HepG2 (cell line): ENCODE data around the gene LCAT. TPM values are rescaled to one million over a fixed set of nuclear protein-coding genes. Genes with fewer than 3 reads are reported as not detected.

Experiments used
- ATAC-seq: fragments of 200-7000 bp; cut with Tn5 transposase; 3 replicates; pipeline ENCODE4 v1.9.1; 2020; ENCODE audit warnings: mild to moderate bottlenecking, moderate library complexity
- BruUV-seq: library from RNA; stranded (reverse); fragments of 400-500 nt; replicated peaks from 2 replicates; lab custom pipeline; 2021; lab: Mats Ljungman, UMichigan
- CTCF ChIA-PET: fragments of 300-600 bp; formaldehyde crosslinking; extraction: SDS; loops from one replicate; lab custom pipeline; 2021; ENCODE audit warnings: low total read pairs, inconsistent platforms, low intra/inter-chr PET ratio; lab: Yijun Ruan, JAX
- POLR2A ChIA-PET: fragments of 350-600 bp; sonication (Branson Sonifier 250); formaldehyde crosslinking; loops from one replicate; lab custom pipeline; 2020; ENCODE audit warnings: antibody characterized with exemption, inconsistent platforms; lab: Yijun Ruan, JAX
- DNase-seq: peaks from one replicate; pipeline ENCODE4 v3.0.0-alpha.2; 2015; ENCODE audit warnings: low spot score
- FAIRE-seq: peaks from 3 replicates; lab custom pipeline; 2011; peaks lifted over from hg19 to GRCh38; lab: Jason Lieb, UNC
- H2AFZ ChIP-seq: one replicate; pipeline ENCODE4 v1.6.1; 2011; ENCODE audit warnings: low read length, inconsistent platforms
- H3K27ac ChIP-seq: fragments of 300-600 bp; 3 replicates; pipeline ENCODE4 v1.8.0; 2011; ENCODE audit warnings: mixed run types, mild to moderate bottlenecking, mixed read lengths, low read length, inconsistent platforms; ENCODE audit not compliant: insufficient read depth; ENCODE audit errors: extremely low read length
- H3K27me3 ChIP-seq, 2 experiments: fragments of 200-600 bp in 1 of 2; 2 replicates in 1 of 2; 3 replicates in 1 of 2; pipeline versions ENCODE4 v1.6.0 to v1.8.0; 2011; ENCODE audit warnings: low read length in 2 of 2, mild to moderate bottlenecking in 2 of 2, moderate library complexity in 2 of 2, inconsistent platforms in 1 of 2; ENCODE audit not compliant: insufficient read depth in 2 of 2, control insufficient read depth in 1 of 2
- H3K36me3 ChIP-seq, 2 experiments: fragments of 200-600 bp in 1 of 2; replicated peaks in 1 of 2; 2 replicates in 1 of 2; 3 replicates in 1 of 2; pipeline versions ENCODE4 v1.5.1 to v1.8.0; 2011; ENCODE audit warnings: low read length in 2 of 2, inconsistent platforms in 1 of 2; ENCODE audit not compliant: insufficient read depth in 2 of 2, control insufficient read depth in 1 of 2
- H3K4me1 ChIP-seq: 2 replicates; pipeline ENCODE4 v1.5.1; 2012; ENCODE audit warnings: low read length, inconsistent platforms; ENCODE audit not compliant: insufficient read depth
- H3K4me2 ChIP-seq: 2 replicates; pipeline ENCODE4 v1.6.0; 2011; ENCODE audit warnings: low read depth, low read length, inconsistent platforms
- H3K4me3 ChIP-seq, 3 experiments: fragments of 200-600 bp in 1 of 3; sonication (generic), shearing (Covaris generic) in 1 of 3; replicated peaks in 1 of 3; 2 replicates each; pipeline ENCODE4 v1.5.1; 2011 to 2016; ENCODE audit warnings: low read length in 3 of 3, inconsistent platforms in 2 of 3, low read depth in 2 of 3, mild to moderate bottlenecking in 2 of 3, control low read depth in 1 of 3, mixed read lengths in 1 of 3; ENCODE audit not compliant: insufficient read depth in 1 of 3
- H3K79me2 ChIP-seq: one replicate; pipeline ENCODE4 v1.6.1; 2011; ENCODE audit warnings: low read length, inconsistent platforms; ENCODE audit not compliant: insufficient read depth
- H3K9ac ChIP-seq: 2 replicates; pipeline ENCODE4 v1.6.0; 2011; ENCODE audit warnings: mild to moderate bottlenecking, low read depth, low read length, inconsistent platforms; ENCODE audit not compliant: insufficient read depth
- H3K9me3 ChIP-seq: 2 replicates; pipeline ENCODE4 v1.5.1; 2012; ENCODE audit warnings: mild to moderate bottlenecking, low read length
- H4K20me1 ChIP-seq: 2 replicates; pipeline ENCODE4 v1.6.0; 2011; ENCODE audit warnings: inconsistent platforms, mild to moderate bottlenecking, low read length, moderate library complexity; ENCODE audit not compliant: insufficient read depth
- CCAR2 ChIP-seq: fragments of 200-400 bp; formaldehyde crosslinking; optimal IDR thresholded peaks from 2 replicates; pipeline ENCODE3; 2018; ENCODE audit warnings: low read depth, mild to moderate bottlenecking, low read length, moderate library complexity
- CCDC6 ChIP-seq: sonication (generic); formaldehyde crosslinking; IDR thresholded peaks from 2 replicates; pipeline ENCODE4 v1.8.1; 2022; ENCODE audit warnings: mild to moderate bottlenecking, missing genetic modification reagents, moderate library complexity
- FOXM1 ChIP-seq: sonication (generic); formaldehyde crosslinking; IDR thresholded peaks from 2 replicates; pipeline ENCODE4 v1.5.0; 2020; ENCODE audit warnings: missing genetic modification reagents
- FOXO1 ChIP-seq: sonication (generic); formaldehyde crosslinking; IDR thresholded peaks from 2 replicates; pipeline ENCODE4 v1.4.0; 2020; ENCODE audit warnings: missing genetic modification reagents
- GFI1 ChIP-seq: sonication (generic); formaldehyde crosslinking; IDR thresholded peaks from 2 replicates; pipeline ENCODE4 v1.5.0; 2020; ENCODE audit warnings: missing genetic modification reagents, mild to moderate bottlenecking, borderline replicate concordance
- GMEB2 ChIP-seq: IDR thresholded peaks from 2 replicates; pipeline ENCODE4 v1.6.1; 2016; ENCODE audit warnings: missing biosample characterization, missing genetic modification reagents, low read depth
- GPN1 ChIP-seq: sonication (generic); formaldehyde crosslinking; IDR thresholded peaks from 2 replicates; pipeline ENCODE4 v1.5.1; 2020; ENCODE audit warnings: missing genetic modification reagents, borderline replicate concordance
- MED1 ChIP-seq: sonication (generic); formaldehyde crosslinking; IDR thresholded peaks from 2 replicates; pipeline ENCODE4 v1.4.0; 2020; ENCODE audit warnings: missing genetic modification reagents
- MEF2D ChIP-seq: sonication (generic); formaldehyde crosslinking; IDR thresholded peaks from 2 replicates; pipeline ENCODE4 v1.5.1; 2020; ENCODE audit warnings: mild to moderate bottlenecking, missing genetic modification reagents
- NFYB ChIP-seq: sonication (generic); formaldehyde crosslinking; IDR thresholded peaks from 2 replicates; pipeline ENCODE4 v1.4.0; 2020; ENCODE audit warnings: missing genetic modification reagents
- NR2F1 ChIP-seq, 2 experiments: fragments of 450-650 bp in 1 of 2; formaldehyde crosslinking in 1 of 2; IDR thresholded peaks; 2 replicates each; pipeline versions ENCODE4 v1.5.0 to v1.6.1; 2016 to 2020; ENCODE audit warnings: mild to moderate bottlenecking in 1 of 2, missing compliant biosample characterization in 1 of 2, missing genetic modification reagents in 1 of 2, moderate library complexity in 1 of 2
- NR2F6 ChIP-seq, 2 experiments: IDR thresholded peaks; 2 replicates each; pipeline ENCODE4 v1.6.1; 2016; ENCODE audit warnings: antibody characterized with exemption in 1 of 2, mild to moderate bottlenecking in 1 of 2
- PLRG1 ChIP-seq: fragments of 450-650 bp; conservative IDR thresholded peaks from 2 replicates; pipeline ENCODE4 v1.6.1; 2016
- PLSCR1 ChIP-seq: sonication (generic); formaldehyde crosslinking; IDR thresholded peaks from 2 replicates; pipeline ENCODE4 v1.5.0; 2020; ENCODE audit warnings: missing genetic modification reagents, mild to moderate bottlenecking, borderline replicate concordance
- POGZ ChIP-seq: sonication (generic); formaldehyde crosslinking; IDR thresholded peaks from 2 replicates; pipeline ENCODE4 v1.4.0; 2020; ENCODE audit warnings: mild to moderate bottlenecking, missing genetic modification reagents
- REXO4 ChIP-seq: sonication (generic); formaldehyde crosslinking; IDR thresholded peaks from 2 replicates; pipeline ENCODE4 v1.8.0; 2022; ENCODE audit warnings: missing genetic modification reagents, mild to moderate bottlenecking, borderline replicate concordance
- STAG1 ChIP-seq: sonication (generic); formaldehyde crosslinking; IDR thresholded peaks from 2 replicates; pipeline ENCODE4 v1.4.0; 2020; ENCODE audit warnings: missing genetic modification reagents
- XRCC5 ChIP-seq: fragments of 200-400 bp; formaldehyde crosslinking; optimal IDR thresholded peaks from 2 replicates; pipeline ENCODE3; 2017; ENCODE audit warnings: mild to moderate bottlenecking, low read length
- ZBTB2 ChIP-seq: sonication (generic); formaldehyde crosslinking; IDR thresholded peaks from 2 replicates; pipeline ENCODE4 v1.8.0; 2022; ENCODE audit warnings: low read depth, missing genetic modification reagents
- ZBTB42 ChIP-seq: sonication (generic); formaldehyde crosslinking; IDR thresholded peaks from 2 replicates; pipeline ENCODE4 v1.5.0; 2020; ENCODE audit warnings: mild to moderate bottlenecking, missing genetic modification reagents
- ZKSCAN8 ChIP-seq: IDR thresholded peaks from 2 replicates; pipeline ENCODE4 v1.6.1; 2016; ENCODE audit warnings: borderline replicate concordance, missing genetic modification reagents, missing compliant biosample characterization
- ZNF496 ChIP-seq: sonication (generic); formaldehyde crosslinking; IDR thresholded peaks from 2 replicates; pipeline ENCODE4 v1.8.1; 2023; ENCODE audit warnings: mild to moderate bottlenecking, moderate library complexity, missing genetic modification reagents; ENCODE audit not compliant: insufficient replicate concordance
- ZNF567 ChIP-seq: sonication (generic); formaldehyde crosslinking; IDR thresholded peaks from 2 replicates; pipeline ENCODE4 v1.8.1; 2023; ENCODE audit warnings: mild to moderate bottlenecking, missing genetic modification reagents, borderline replicate concordance
- ZNF75D ChIP-seq: sonication (generic); formaldehyde crosslinking; IDR thresholded peaks from 2 replicates; pipeline ENCODE4 v1.8.1; 2023; ENCODE audit warnings: missing genetic modification reagents, mild to moderate bottlenecking, borderline replicate concordance
- WGBS: methylation state at CpG from one replicate; pipeline ENCODE4 v1.1.6; 2017; ENCODE audit warnings: low lambda C conversion rate; 5-methylcytosine and 5-hydroxymethylcytosine counted together
- in situ Hi-C: cut with HindIII; loops from 2 replicates; pipeline ENCODE4 v1.10.0; 2017; ENCODE audit warnings: low pct_unique_long_range_greater_than_20kb; ENCODE audit not compliant: extremely low pct_ligation_motif_present
- intact Hi-C: fragments of 100-400 bp; cut with micrococcal nuclease; formaldehyde crosslinking; loops from one replicate; pipeline ENCODE4 v1.10.0; 2022; ENCODE audit not compliant: unreplicated experiment
- polyA plus RNA-seq, 8 experiments: library from polyadenylated mRNA; depleted of rRNA in 3 of 8; stranded (reverse) in 7 of 8; unstranded in 1 of 8; fragments of >200 nt; fragmentation: Illumina TruSeq in 4 of 8; extraction: Trizol in 4 of 8; gene quantifications; 2 replicates each; pipeline versions ENCODE4 v1.2.1 to v1.2.3, GENCODE V29; 2011 to 2016; ENCODE audit warnings: low read depth in 4 of 8, missing spikeins in 1 of 8, mixed read lengths in 1 of 8; ENCODE audit not compliant: insufficient read depth in 1 of 8
- total RNA-seq, 5 experiments: library from RNA; depleted of rRNA; stranded (reverse); fragments of >200 nt; fragmentation: Illumina TruSeq; extraction: Trizol; gene quantifications; 2 replicates each; pipeline ENCODE4 v1.2.3, GENCODE V29; 2016; ENCODE audit warnings: low read depth in 1 of 5

Gene LCAT
- total and polyA plus RNA-seq, 2 of the 13 experiments (the other 11 are each of a cell fraction or from before 2014, with no cell fraction given), result 36.1 to 38.9 TPM

- ATAC-seq (peak; percentile 44), DNase-seq (peak; percentile 61), FAIRE-seq (peak; percentile 81)
- Histone ChIP-seq H3K27me3 (no peaks in the 10 kb centered on the region), H4K20me1 (peaks cover 17% of the 10 kb centered on the region; the same call in 1 of the 2 replicates), H2AFZ (no peak overlapping the region), H3K4me1 (peaks cover 59% of the 10 kb centered on the region), H3K9me3 (no peaks in the 10 kb centered on the region), H3K36me3 (peaks cover 23 to 36% of the 10 kb centered on the region in 2 experiments), H3K4me3 (no peak overlapping the region), H3K4me2 (peak overlapping the region; percentile 72), H3K27ac (peak overlapping the region; percentile 85), H3K79me2 (peaks cover 5% of the 10 kb centered on the region), H3K9ac (peak overlapping the region; percentile 59; the same call in 1 of the 2 replicates)
- intact Hi-C loops, result loop anchor here (2.0 kb wide), 2 partner anchors 27 to 99 kb away; partner anchors contain the start of gene SLC12A4
- BruUV-seq, result no TSS peak
- POLR2A ChIA-PET, result interaction anchor here (0.8 to 13.6 kb wide), 12 partner anchors 7 to 142 kb away, joined by 3 to 226 read pairs (median 14); partner anchors contain the start of genes DDX28, DUS2, NFATC3 and RANBP10
- 80% methylated on average over 6 of the region's 6 CpGs for WGBS
- in situ Hi-C loops, result loop anchor here (5.0 kb wide), 1 partner anchor 100 kb away; no protein-coding TSS in a partner anchor
- CTCF ChIA-PET, result interaction anchor here (0.8 to 1.3 kb wide), 3 partner anchors 14 to 126 kb away, joined by 4 to 8 read pairs (median 8); no protein-coding TSS in a partner anchor
- TF ChIP-seq MEF2D (CRISPR knock-in tag) (no peak), FOXO1 (CRISPR knock-in tag) (no peak), FOXM1 (CRISPR knock-in tag) (no peak), POGZ (no peak), XRCC5 (peak; percentile 90), CCAR2 (no peak), ZNF75D (CRISPR knock-in tag) (no peak), GFI1 (CRISPR knock-in tag) (no peak), ZNF496 (no peak), ZKSCAN8 (CRISPR knock-in tag) (0 out of 2 replicates have a peak, but pooled peaks have one; percentile 23), MED1 (CRISPR knock-in tag) (no peak), STAG1 (CRISPR knock-in tag) (peak; percentile 74), NFYB (no peak), GPN1 (CRISPR knock-in tag) (no peak), PLRG1 (no peak), ZNF567 (no peak), PLSCR1 (CRISPR knock-in tag) (no peak), ZBTB2 (no peak), GMEB2 (CRISPR knock-in tag) (no peak), NR2F1 (CRISPR knock-in tag; IDR thresholded peaks at IDR 0.05) (no peak), ZBTB42 (CRISPR knock-in tag) (no peak), NR2F6 (IDR thresholded peaks at IDR 0.05) (no peak), NR2F6 (CRISPR knock-in tag; IDR thresholded peaks at IDR 0.05) (peak; percentile 54), REXO4 (CRISPR knock-in tag) (no peak), CCDC6 (CRISPR knock-in tag) (no peak)
Measured at GRCh38 chr16:67942200-67942509, 1.8 kb downstream of the LCAT start.
